Endothelial cell (in vitro differentiated cells): ENCODE measurements around the gene ADIPOR2. TPM values are rescaled to one million over a fixed set of nuclear protein-coding genes. Genes with fewer than 3 reads are reported as not detected.

Experiments
- DNase-seq: peaks from one replicate; pipeline ENCODE4 v3.0.0; 2021; ENCODE audit warnings: low spot score
- H3K27ac Mint-ChIP-seq: one replicate; pipeline ENCODE4 v1.8.0; 2021; ENCODE audit warnings: mixed read lengths, inconsistent platforms; ENCODE audit not compliant: unreplicated experiment
- H3K27me3 Mint-ChIP-seq: one replicate; pipeline ENCODE4 v1.8.0; 2021; ENCODE audit warnings: mild to moderate bottlenecking, moderate library complexity, mixed read lengths, inconsistent platforms; ENCODE audit not compliant: unreplicated experiment
- H3K36me3 Mint-ChIP-seq: one replicate; pipeline ENCODE4 v1.8.0; 2021; ENCODE audit warnings: mild to moderate bottlenecking, low read depth, mixed read lengths, inconsistent platforms; ENCODE audit not compliant: unreplicated experiment
- H3K4me1 Mint-ChIP-seq: one replicate; pipeline ENCODE4 v1.8.0; 2021; ENCODE audit warnings: mild to moderate bottlenecking, mixed read lengths, inconsistent platforms; ENCODE audit not compliant: unreplicated experiment
- H3K4me3 Mint-ChIP-seq: one replicate; pipeline ENCODE4 v1.8.0; 2021; ENCODE audit warnings: mild to moderate bottlenecking, mixed read lengths, inconsistent platforms; ENCODE audit not compliant: unreplicated experiment
- H3K9me3 Mint-ChIP-seq: one replicate; pipeline ENCODE4 v1.8.0; 2021; ENCODE audit warnings: mixed read lengths, inconsistent platforms; ENCODE audit not compliant: unreplicated experiment
- CTCF ChIP-seq: fragments of 200-600 bp; sonication (generic); IDR thresholded peaks from one replicate; pipeline ENCODE4 v1.5.0; 2021; ENCODE audit warnings: antibody characterized with exemption; ENCODE audit not compliant: unreplicated experiment
- total RNA-seq: library from RNA; stranded (reverse); fragmentation: NEBNext Ultra II Directional; extraction: Animal tissue kit (Norgen Biotek cat#: 25700); gene quantifications from one replicate; pipeline ENCODE4 v1.2.1, GENCODE V29; 2021; ENCODE audit not compliant: unreplicated experiment

ADIPOR2 gene
- total RNA-seq, 1 donor from 2014 or later, result 41.8 TPM

GRCh38 chr12:1806301-1807086, 115.6 kb downstream of the ADIPOR2 start:
- Mint-ChIP-seq H3K4me3 (no peak overlapping the region), H3K27me3 (peaks cover 5% of the 10 kb centered on the region), H3K27ac (no peak overlapping the region), H3K36me3 (peaks cover 7% of the 10 kb centered on the region), H3K4me1 (no peaks in the 10 kb centered on the region), H3K9me3 (no peaks in the 10 kb centered on the region)
- DNase-seq, result no peak
- TF ChIP-seq CTCF, result no peak

- Mint-ChIP-seq H3K27me3 (peaks cover 5% of the 10 kb centered on the region), H3K4me1 (no peaks in the 10 kb centered on the region), H3K27ac (no peak overlapping the region), H3K36me3 (peaks cover 2% of the 10 kb centered on the region), H3K4me3 (no peak overlapping the region), H3K9me3 (no peaks in the 10 kb centered on the region)
- no peak for DNase-seq
- no peak for TF ChIP-seq CTCF
Observed at GRCh38 chr12:1807087-1807860, 116.4 kb downstream of the ADIPOR2 start.

GRCh38 chr12:1808036-1808797, 117.3 kb downstream of the ADIPOR2 start:
- no peak overlapping the region for H3K27ac Mint-ChIP-seq
- no peak for TF ChIP-seq CTCF
- no peaks in the 10 kb centered on the region for H3K4me1 Mint-ChIP-seq
- H3K9me3 Mint-ChIP-seq, result no peaks in the 10 kb centered on the region
- no peaks in the 10 kb centered on the region for H3K36me3 Mint-ChIP-seq
- no peak for DNase-seq
- H3K27me3 Mint-ChIP-seq, result peaks cover 5% of the 10 kb centered on the region
- H3K4me3 Mint-ChIP-seq, result no peak overlapping the region

GRCh38 chr12:1808798-1809480, 118.1 kb downstream of the ADIPOR2 start:
- Mint-ChIP-seq H3K27me3 (peaks cover 5% of the 10 kb centered on the region), H3K4me1 (no peaks in the 10 kb centered on the region), H3K36me3 (no peaks in the 10 kb centered on the region), H3K9me3 (no peaks in the 10 kb centered on the region), H3K4me3 (no peak overlapping the region), H3K27ac (no peak overlapping the region)
- no peak for TF ChIP-seq CTCF
- DNase-seq, result no peak
